Pancreas (tissue), 10 donors: ENCODE data around the gene CTNNA3. TPM values are rescaled to one million over a fixed set of nuclear protein-coding genes. Genes with fewer than 3 reads are reported as not detected.

ENCODE experiments used
- ATAC-seq, 4 donors: fragments of 200-7000 bp; cut with Tn5 transposase; one replicate each; pipeline versions ENCODE4 v1.8.0 to v1.9.1; 2020; ENCODE audit warnings: mild to moderate bottlenecking in 4 of 4, moderate library complexity in 4 of 4
- DNase-seq, 6 donors: peaks; one replicate each; pipeline ENCODE4 v3.0.0-alpha.2; 2020
- FAIRE-seq: peaks from 2 replicates; lab custom pipeline; 2012; peaks lifted over from hg19 to GRCh38; lab: Jason Lieb, UNC
- H3K27ac ChIP-seq, 4 donors: fragments of 200-600 bp; sonication (generic); 1 replicate in 3 of 4; 2 replicates in 1 of 4; pipeline versions ENCODE4 v1.5.0 to v1.8.0; 2020
- H3K27me3 ChIP-seq, 4 donors: fragments of 200-600 bp; one replicate each; pipeline ENCODE4 v1.8.0; 2021
- H3K36me3 ChIP-seq, 3 donors: fragments of 200-600 bp; sonication (generic) in 1 of 3; one replicate each; pipeline versions ENCODE4 v1.5.0 to v1.8.0; 2020 to 2021
- H3K4me1 ChIP-seq, 3 donors: fragments of 200-600 bp; one replicate each; pipeline ENCODE4 v1.8.0; 2021
- H3K4me3 ChIP-seq, 4 donors: fragments of 200-600 bp; sonication (generic) in 2 of 4; one replicate each; pipeline versions ENCODE4 v1.5.0 to v1.8.0; 2020 to 2021
- H3K9me3 ChIP-seq, 4 donors: fragments of 200-600 bp; one replicate each; pipeline ENCODE4 v1.8.0; 2021
- CTCF ChIP-seq, 4 donors: fragments of 200-600 bp; sonication (generic) in 3 of 4; IDR thresholded peaks; one replicate each; pipeline versions ENCODE4 v1.5.0 to v1.8.0; 2021; ENCODE audit warnings: antibody characterized with exemption in 4 of 4
- WGBS, 2 donors: extraction: QIAGEN DNeasy Blood & Tissue Kit; methylation state at CpG; one replicate each; pipeline ENCODE4 v1.1.7; 2013; 5-methylcytosine and 5-hydroxymethylcytosine counted together
- intact Hi-C, 3 donors: fragments of 100-400 bp; cut with DNase I; formaldehyde crosslinking; loops; one replicate each; pipeline versions ENCODE4 v1.11.1 to v1.14.2; 2022
- polyA plus RNA-seq, 2 donors: library from polyadenylated mRNA; stranded (reverse); fragments of 200-250 nt; gene quantifications; one replicate each; pipeline ENCODE4 v1.2.3, GENCODE V29; 2013
- total RNA-seq, 6 donors: library from RNA; stranded (reverse); fragmentation: NEBNext Ultra II Directional in 4 of 6; extraction: Animal tissue kit (Norgen Biotek cat#: 25700) in 4 of 6; gene quantifications; one replicate each; pipeline versions ENCODE4 v1.2.1 to v1.2.4, GENCODE V29; 2021 to 2023
- donor health status: healthy with polysubstance abuse.
- donor health status: DM: no; HTN: no; CAD: no; lungs with moderate emphysema.
- donor health status: DM: no; HTN: no; CAD: no.
- donor health status: control.
- donor health status: control.
- donor health status: Bipolar disorder and iron deficiency.
- donor health status: DM: yes; HTN: yes; CAD: no.
- donor health status: DM: no; HTN: no; CAD: no.
- donor health status: DM: no; HTN: no; CAD: no.
- donor health status: DM: yes; HTN: yes; CAD: no.

Gene CTNNA3
- total and polyA plus RNA-seq, 8 donors = 0.02 to 0.83 (median 0.21) TPM

- no peak for TF ChIP-seq CTCF (IDR thresholded peaks at IDR 0.05)
- Histone ChIP-seq H3K27ac (no peak overlapping the region), H3K4me3 (no peak overlapping the region), H3K4me1 (no peaks in the 10 kb centered on the region), H3K36me3 (no peaks in the 10 kb centered on the region), H3K27me3 (no peaks in the 10 kb centered on the region), H3K9me3 (no peaks in the 10 kb centered on the region)
- DNase-seq (no peak), FAIRE-seq (no peak), ATAC-seq (no peak)
- WGBS, 2 donors = 66 to 82% methylated on average over 1 of the region's 1 CpG
- intact Hi-C loops = no loop called here
Measured at GRCh38 chr10:66467042-66467441, 1229.0 kb downstream of the CTNNA3 start.

GRCh38 chr10:66466622-66467021, 1229.4 kb downstream of the CTNNA3 start:
- no peak for TF ChIP-seq CTCF (IDR thresholded peaks at IDR 0.05)

GRCh38 chr10:66463611-66464010, 1232.4 kb downstream of the CTNNA3 start:
- 59 to 75% methylated on average over 3 of the region's 3 CpGs for WGBS, 2 donors
- FAIRE-seq = no peak
- H3K4me1 ChIP-seq = no peaks in the 10 kb centered on the region
- H3K9me3 ChIP-seq = no peaks in the 10 kb centered on the region
- H3K27ac ChIP-seq = no peak overlapping the region
- no peaks in the 10 kb centered on the region for H3K36me3 ChIP-seq
- no peak for DNase-seq
- TF ChIP-seq CTCF (IDR thresholded peaks at IDR 0.05) = no peak
- ATAC-seq = no peak
- H3K4me3 ChIP-seq = no peak overlapping the region
- no peaks in the 10 kb centered on the region for H3K27me3 ChIP-seq
- intact Hi-C loops = no loop called here

More at GRCh38 chr10:66466622-66467021, 1229.4 kb downstream of the CTNNA3 start:
- FAIRE-seq (no peak), DNase-seq (no peak), ATAC-seq (no peak)
- no peaks in the 10 kb centered on the region for H3K9me3 ChIP-seq
- H3K36me3 ChIP-seq = no peaks in the 10 kb centered on the region
- no peaks in the 10 kb centered on the region for H3K4me1 ChIP-seq
- no peak overlapping the region for H3K4me3 ChIP-seq
- no peak overlapping the region for H3K27ac ChIP-seq
- intact Hi-C loops = no loop called here
- H3K27me3 ChIP-seq = no peaks in the 10 kb centered on the region

GRCh38 chr10:66457629-66458028, 1238.4 kb downstream of the CTNNA3 start:
- 92 to 100% methylated on average over 1 of the region's 1 CpG for WGBS, 2 donors
- Histone ChIP-seq H3K27me3 (no peaks in the 10 kb centered on the region), H3K36me3 (no peaks in the 10 kb centered on the region), H3K27ac (no peak overlapping the region), H3K4me3 (no peak overlapping the region), H3K4me1 (no peaks in the 10 kb centered on the region), H3K9me3 (no peaks in the 10 kb centered on the region)
- DNase-seq (no peak), ATAC-seq (no peak), FAIRE-seq (no peak)
- intact Hi-C loops = no loop called here
- no peak for TF ChIP-seq CTCF (IDR thresholded peaks at IDR 0.05)

- no peaks in the 10 kb centered on the region for H3K9me3 ChIP-seq
- DNase-seq = no peak
- H3K36me3 ChIP-seq = no peaks in the 10 kb centered on the region
- H3K27ac ChIP-seq = no peak overlapping the region
- H3K4me1 ChIP-seq = peaks cover 0 to 3% (median 0%) of the 10 kb centered on the region in 3 donors
- intact Hi-C loops = no loop called here
- WGBS, 2 donors = 45 to 56% methylated on average over 2 of the region's 2 CpGs
- TF ChIP-seq CTCF (IDR thresholded peaks at IDR 0.05) = no peak
- H3K27me3 ChIP-seq = no peaks in the 10 kb centered on the region
- FAIRE-seq = no peak
- no peak for ATAC-seq
- no peak overlapping the region for H3K4me3 ChIP-seq
Measured at GRCh38 chr10:66455304-66455703, 1240.7 kb downstream of the CTNNA3 start.
